Fibroblast of lung (primary cell): ENCODE measurements around the gene C10orf88. TPM values are rescaled to one million over a fixed set of nuclear protein-coding genes. Genes with fewer than 3 reads are reported as not detected.

Experiments used
- DNase-seq, 2 donors: peaks; one replicate each; pipeline versions ENCODE4 v3.0.0 to v3.0.0-alpha.2; 2010; ENCODE audit warnings: low read depth in 2 of 2
- H2AFZ ChIP-seq: 2 replicates; pipeline ENCODE4 v1.5.1; 2012; ENCODE audit warnings: low read length, control low read depth, inconsistent platforms
- H3K27ac ChIP-seq: 2 replicates; pipeline ENCODE4 v1.5.1; 2011; ENCODE audit warnings: low read length, control low read depth; ENCODE audit not compliant: insufficient read depth
- H3K27me3 ChIP-seq: 2 replicates; pipeline ENCODE4 v1.5.1; 2011; ENCODE audit warnings: mild to moderate bottlenecking, low read length; ENCODE audit not compliant: control insufficient read depth, insufficient read depth
- H3K36me3 ChIP-seq: 2 replicates; pipeline ENCODE4 v1.5.1; 2011; ENCODE audit warnings: low read length; ENCODE audit not compliant: control insufficient read depth, insufficient read depth
- H3K4me1 ChIP-seq: 2 replicates; pipeline ENCODE4 v1.5.1; 2011; ENCODE audit warnings: low read length; ENCODE audit not compliant: control insufficient read depth, insufficient read depth; ENCODE audit errors: extremely low read depth
- H3K4me2 ChIP-seq: 2 replicates; pipeline ENCODE4 v1.5.1; 2011; ENCODE audit warnings: low read length, control low read depth; ENCODE audit not compliant: insufficient read depth; ENCODE audit errors: extremely low read depth
- H3K4me3 ChIP-seq, 4 experiments: fragments of 200-600 bp in 1 of 4; sonication (generic) in 1 of 4; replicated peaks in 1 of 4; 2 replicates each; pipeline ENCODE4 v1.5.1; 2011 to 2016; ENCODE audit warnings: low read length in 4 of 4, low read depth in 3 of 4, mild to moderate bottlenecking in 3 of 4, control low read depth in 2 of 4, inconsistent platforms in 1 of 4, mixed read lengths in 1 of 4; ENCODE audit not compliant: insufficient read depth in 1 of 4; ENCODE audit errors: control extremely low read depth in 1 of 4
- H3K79me2 ChIP-seq: 2 replicates; pipeline ENCODE4 v1.5.1; 2012; ENCODE audit warnings: mild to moderate bottlenecking, low read length, inconsistent platforms; ENCODE audit not compliant: control insufficient read depth, insufficient read depth
- H3K9ac ChIP-seq: 2 replicates; pipeline ENCODE4 v1.5.1; 2011; ENCODE audit warnings: mild to moderate bottlenecking, low read length, control low read depth; ENCODE audit not compliant: insufficient read depth
- H3K9me3 ChIP-seq: 2 replicates; pipeline ENCODE4 v1.5.1; 2012; ENCODE audit warnings: low read depth, low read length; ENCODE audit not compliant: control insufficient read depth, insufficient read depth
- H4K20me1 ChIP-seq: 2 replicates; pipeline ENCODE4 v1.5.1; 2011; ENCODE audit warnings: low read length; ENCODE audit not compliant: control insufficient read depth, insufficient read depth; ENCODE audit errors: extremely low read depth
- CTCF ChIP-seq, 2 donors: IDR thresholded peaks in 1 of 2; conservative IDR thresholded peaks in 1 of 2; 1 replicate in 1 of 2; 2 replicates in 1 of 2; pipeline ENCODE4 v1.5.1; 2011 to 2012; ENCODE audit warnings: low read length in 2 of 2, control low read depth in 1 of 2, inconsistent platforms in 1 of 2, low read depth in 1 of 2, mild to moderate bottlenecking in 1 of 2
- EZH2 ChIP-seq: IDR thresholded peaks from 2 replicates; pipeline ENCODE4 v1.5.1; 2012; ENCODE audit warnings: low read length, control low read depth, mild to moderate bottlenecking; ENCODE audit errors: missing control alignments
- polyA plus RNA-seq, 2 donors: library from polyadenylated mRNA; depleted of rRNA in 1 of 2; stranded (reverse) in 1 of 2; unstranded in 1 of 2; fragments of >200 nt; gene quantifications; 2 replicates each; pipeline ENCODE4 v1.2.1, GENCODE V29; 2011 to 2012; ENCODE audit warnings: missing spikeins in 1 of 2
- total RNA-seq: library from RNA; depleted of rRNA; stranded (reverse); fragments of >200 nt; gene quantifications from 2 replicates; pipeline ENCODE4 v1.2.1, GENCODE V29; 2014

C10orf88 gene
- total and polyA plus RNA-seq, 2 donors (not counting 1 experiment from before 2014, with no cell fraction given): 9.2 to 25.1 TPM

GRCh38 chr10:122997864-122998263 is 43.8 kb upstream of the C10orf88 start:
- no peak for TF ChIP-seq EZH2
- TF ChIP-seq CTCF (conservative IDR thresholded peaks at IDR 0.05 in 1 of 2, IDR thresholded peaks at IDR 0.05 in 1 of 2; ENCODE audit: low read depth in 1 of 2, low read length in 2 of 2): no peak
- no peak for DNase-seq
- Histone ChIP-seq H3K27ac (no peak overlapping the region), H3K4me3 (no peak overlapping the region), H3K9me3 (no peaks in the 10 kb centered on the region), H3K4me1 (no peaks in the 10 kb centered on the region), H3K79me2 (no peaks in the 10 kb centered on the region), H3K4me2 (no peak overlapping the region), H4K20me1 (no peaks in the 10 kb centered on the region), H3K27me3 (no peaks in the 10 kb centered on the region), H2AFZ (no peak overlapping the region), H3K36me3 (peaks cover 6% of the 10 kb centered on the region), H3K9ac (no peak overlapping the region)

GRCh38 chr10:122995936-122996335 is 41.9 kb upstream of the C10orf88 start:
- TF ChIP-seq CTCF (conservative IDR thresholded peaks at IDR 0.05 in 1 of 2, IDR thresholded peaks at IDR 0.05 in 1 of 2; ENCODE audit: low read depth in 1 of 2, low read length in 2 of 2): no peak
- TF ChIP-seq EZH2: no peak

GRCh38 chr10:122993797-122994336 is 39.8 kb upstream of the C10orf88 start:
- Histone ChIP-seq H3K27ac (no peak overlapping the region), H3K27me3 (no peaks in the 10 kb centered on the region), H3K4me3 (no peak overlapping the region), H2AFZ (no peak overlapping the region), H4K20me1 (no peaks in the 10 kb centered on the region), H3K9me3 (no peaks in the 10 kb centered on the region), H3K79me2 (no peaks in the 10 kb centered on the region), H3K4me2 (no peak overlapping the region), H3K4me1 (no peaks in the 10 kb centered on the region), H3K36me3 (peaks cover 6% of the 10 kb centered on the region), H3K9ac (no peak overlapping the region)
- no peak for DNase-seq
- TF ChIP-seq CTCF (conservative IDR thresholded peaks at IDR 0.05 in 1 of 2, IDR thresholded peaks at IDR 0.05 in 1 of 2; ENCODE audit: low read depth in 1 of 2, low read length in 2 of 2): no peak
- TF ChIP-seq EZH2: no peak

More at GRCh38 chr10:122995936-122996335, 41.9 kb upstream of the C10orf88 start:
- no peak overlapping the region for H2AFZ ChIP-seq
- no peaks in the 10 kb centered on the region for H3K27me3 ChIP-seq
- no peaks in the 10 kb centered on the region for H3K9me3 ChIP-seq
- H3K79me2 ChIP-seq: no peaks in the 10 kb centered on the region
- no peak for DNase-seq
- no peaks in the 10 kb centered on the region for H3K4me1 ChIP-seq
- H3K27ac ChIP-seq: no peak overlapping the region
- no peak overlapping the region for H3K4me2 ChIP-seq
- no peak overlapping the region for H3K4me3 ChIP-seq
- peaks cover 6% of the 10 kb centered on the region for H3K36me3 ChIP-seq
- H3K9ac ChIP-seq: no peak overlapping the region
- no peaks in the 10 kb centered on the region for H4K20me1 ChIP-seq
